GM12878 (cell line): ENCODE results near the gene C3. TPM values are rescaled to one million over a fixed set of nuclear protein-coding genes. Genes with fewer than 3 reads are reported as not detected.

ENCODE experiments used
- BHLHE40 ChIP-seq, 2 experiments: fragments of 450-650 bp in 1 of 2; IDR thresholded peaks; 2 replicates each; pipeline ENCODE4 v1.6.1; 2011 to 2017; ENCODE audit warnings: low read depth in 2 of 2, borderline replicate concordance in 1 of 2, improper control_type of control experiment in 1 of 2, low read length in 1 of 2, mild to moderate bottlenecking in 1 of 2
- CREM ChIP-seq: IDR thresholded peaks from 2 replicates; pipeline ENCODE4 v1.6.1; 2014; ENCODE audit warnings: antibody characterized with exemption, low read depth
- DPF2 ChIP-seq: fragments of 450-650 bp; IDR thresholded peaks from 2 replicates; pipeline ENCODE4 v1.6.1; 2017; ENCODE audit warnings: mild to moderate bottlenecking
- EED ChIP-seq: sonication (generic); IDR thresholded peaks from 2 replicates; pipeline ENCODE4 v1.6.1; 2016; ENCODE audit warnings: antibody characterized with exemption, low read depth
- RB1 ChIP-seq: fragments of 450-650 bp; formaldehyde crosslinking; IDR thresholded peaks from 2 replicates; pipeline ENCODE4 v1.6.1; 2017; ENCODE audit warnings: mild to moderate bottlenecking, borderline replicate concordance
- RCOR1 ChIP-seq: conservative IDR thresholded peaks from 2 replicates; pipeline ENCODE4 v1.6.1; 2012; ENCODE audit warnings: low read depth, low read length, improper control_type of control experiment
- RUNX3 ChIP-seq: IDR thresholded peaks from 2 replicates; pipeline ENCODE4 v1.6.1; 2012; ENCODE audit warnings: low read length, inconsistent platforms
- YY1 ChIP-seq: IDR thresholded peaks from 2 replicates; pipeline ENCODE4 v1.6.1; 2011; ENCODE audit warnings: low read depth, mild to moderate bottlenecking, low read length
- ZNF217 ChIP-seq: fragments of 450-650 bp; IDR thresholded peaks from 2 replicates; pipeline ENCODE4 v1.6.1; 2017; ENCODE audit warnings: antibody characterized with exemption, mild to moderate bottlenecking
- ZNF622 ChIP-seq: fragments of 450-650 bp; IDR thresholded peaks from 2 replicates; pipeline ENCODE4 v1.6.1; 2017; ENCODE audit warnings: mild to moderate bottlenecking, inconsistent platforms
- polyA plus RNA-seq, 11 experiments: library from polyadenylated mRNA; depleted of rRNA in 4 of 11; unstranded in 6 of 11; stranded (reverse) in 5 of 11; fragments of >200 nt; fragmentation: Nextera tagmentation in 4 of 11; fragmentation: Illumina TruSeq in 1 of 11; extraction: Ambion mirVana in 4 of 11; extraction: Trizol in 1 of 11; gene quantifications; 1 replicate in 1 of 11; 2 replicates in 10 of 11; pipeline versions ENCODE4 v1.2.1 to v1.2.3, GENCODE V29; 2011 to 2016; ENCODE audit warnings: inconsistent platforms in 2 of 11, missing spikeins in 2 of 11, low read depth in 1 of 11
- total RNA-seq, 4 experiments: library from RNA; depleted of rRNA in 3 of 4; stranded (reverse); fragments of >200 nt in 3 of 4; fragmentation: Illumina TruSeq in 1 of 4; extraction: Trizol in 1 of 4; gene quantifications; 2 replicates each; pipeline versions ENCODE4 v1.2.1 to v1.2.3, GENCODE V29; 2013 to 2021
- TF ChIP-seq, protein P1 (sequence below): fragments of 150-350 bp; IDR thresholded peaks from 2 replicates; pipeline ENCODE4 v1.6.1; 2016; ENCODE audit warnings: low read depth, low read length
- TF ChIP-seq, protein P2 (sequence below): IDR thresholded peaks from 2 replicates; pipeline ENCODE4 v1.6.1; 2011; ENCODE audit warnings: borderline replicate concordance, low read depth, mild to moderate bottlenecking, moderate library complexity, low read length; ENCODE audit not compliant: insufficient read depth, poor library complexity, severe bottlenecking
- TF ChIP-seq, protein P3 (sequence below): fragments of 450-650 bp; IDR thresholded peaks from 2 replicates; pipeline ENCODE4 v1.6.1; 2017; ENCODE audit warnings: mild to moderate bottlenecking, moderate library complexity
- TF ChIP-seq, protein P4 (sequence below): fragments of 450-650 bp; IDR thresholded peaks from 2 replicates; pipeline ENCODE4 v1.6.1; 2017; ENCODE audit warnings: antibody characterized with exemption, mild to moderate bottlenecking, moderate library complexity

C3 gene
- total and polyA plus RNA-seq, 10 of the 15 experiments (the other 5 are each of a cell fraction or from before 2014, with no cell fraction given) = 0.20 to 6.7 (median 0.72) TPM

DNA sequence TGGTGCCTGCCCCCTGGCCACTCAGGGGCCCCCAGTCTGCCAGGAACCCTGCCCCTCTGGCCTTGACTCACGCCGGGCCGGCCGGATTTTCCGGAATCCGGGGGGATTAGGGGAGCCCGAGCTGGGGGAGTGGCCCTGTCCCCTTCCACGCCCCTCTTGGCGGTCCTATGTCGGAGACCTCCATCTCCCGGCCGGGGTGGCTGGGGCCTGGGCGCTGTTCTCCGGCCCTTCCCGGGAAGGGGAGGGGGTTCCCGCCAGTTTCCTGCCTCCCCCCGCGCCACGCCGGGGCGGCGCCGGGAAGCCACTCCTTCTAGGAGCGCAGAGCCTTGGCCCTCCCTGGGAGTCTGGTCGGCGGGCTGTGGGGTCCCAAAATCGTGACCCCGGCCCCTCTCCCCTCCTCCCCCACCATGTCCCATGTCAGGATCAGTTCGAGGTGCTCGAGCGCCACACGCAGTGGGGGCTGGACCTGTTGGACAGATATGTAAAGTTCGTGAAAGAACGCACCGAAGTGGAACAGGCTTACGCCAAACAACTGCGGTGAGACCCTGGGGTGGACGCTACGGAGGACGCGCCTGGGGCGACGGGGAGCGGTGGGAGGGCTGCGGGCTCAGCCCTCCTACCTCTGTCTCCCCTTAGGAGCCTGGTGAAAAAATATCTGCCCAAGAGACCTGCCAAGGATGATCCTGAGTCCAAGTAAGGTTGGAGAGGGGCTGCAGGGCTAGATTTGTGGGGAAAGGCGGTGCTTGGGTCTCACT is 20.3 kb upstream of the C3 start (continued):
- TF ChIP-seq ZNF217 = no peak
- TF ChIP-seq, protein P1, sequence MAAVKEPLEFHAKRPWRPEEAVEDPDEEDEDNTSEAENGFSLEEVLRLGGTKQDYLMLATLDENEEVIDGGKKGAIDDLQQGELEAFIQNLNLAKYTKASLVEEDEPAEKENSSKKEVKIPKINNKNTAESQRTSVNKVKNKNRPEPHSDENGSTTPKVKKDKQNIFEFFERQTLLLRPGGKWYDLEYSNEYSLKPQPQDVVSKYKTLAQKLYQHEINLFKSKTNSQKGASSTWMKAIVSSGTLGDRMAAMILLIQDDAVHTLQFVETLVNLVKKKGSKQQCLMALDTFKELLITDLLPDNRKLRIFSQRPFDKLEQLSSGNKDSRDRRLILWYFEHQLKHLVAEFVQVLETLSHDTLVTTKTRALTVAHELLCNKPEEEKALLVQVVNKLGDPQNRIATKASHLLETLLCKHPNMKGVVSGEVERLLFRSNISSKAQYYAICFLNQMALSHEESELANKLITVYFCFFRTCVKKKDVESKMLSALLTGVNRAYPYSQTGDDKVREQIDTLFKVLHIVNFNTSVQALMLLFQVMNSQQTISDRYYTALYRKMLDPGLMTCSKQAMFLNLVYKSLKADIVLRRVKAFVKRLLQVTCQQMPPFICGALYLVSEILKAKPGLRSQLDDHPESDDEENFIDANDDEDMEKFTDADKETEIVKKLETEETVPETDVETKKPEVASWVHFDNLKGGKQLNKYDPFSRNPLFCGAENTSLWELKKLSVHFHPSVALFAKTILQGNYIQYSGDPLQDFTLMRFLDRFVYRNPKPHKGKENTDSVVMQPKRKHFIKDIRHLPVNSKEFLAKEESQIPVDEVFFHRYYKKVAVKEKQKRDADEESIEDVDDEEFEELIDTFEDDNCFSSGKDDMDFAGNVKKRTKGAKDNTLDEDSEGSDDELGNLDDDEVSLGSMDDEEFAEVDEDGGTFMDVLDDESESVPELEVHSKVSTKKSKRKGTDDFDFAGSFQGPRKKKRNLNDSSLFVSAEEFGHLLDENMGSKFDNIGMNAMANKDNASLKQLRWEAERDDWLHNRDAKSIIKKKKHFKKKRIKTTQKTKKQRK = no peak
- TF ChIP-seq EED = no peak
- TF ChIP-seq ZNF622 = no peak
- TF ChIP-seq YY1 = no peak
- TF ChIP-seq DPF2 = peak; percentile 92
- no peak for TF ChIP-seq RCOR1
- TF ChIP-seq, protein P2, sequence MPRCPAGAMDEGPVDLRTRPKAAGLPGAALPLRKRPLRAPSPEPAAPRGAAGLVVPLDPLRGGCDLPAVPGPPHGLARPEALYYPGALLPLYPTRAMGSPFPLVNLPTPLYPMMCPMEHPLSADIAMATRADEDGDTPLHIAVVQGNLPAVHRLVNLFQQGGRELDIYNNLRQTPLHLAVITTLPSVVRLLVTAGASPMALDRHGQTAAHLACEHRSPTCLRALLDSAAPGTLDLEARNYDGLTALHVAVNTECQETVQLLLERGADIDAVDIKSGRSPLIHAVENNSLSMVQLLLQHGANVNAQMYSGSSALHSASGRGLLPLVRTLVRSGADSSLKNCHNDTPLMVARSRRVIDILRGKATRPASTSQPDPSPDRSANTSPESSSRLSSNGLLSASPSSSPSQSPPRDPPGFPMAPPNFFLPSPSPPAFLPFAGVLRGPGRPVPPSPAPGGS = no peak
- TF ChIP-seq RB1 = no peak
- no peak for TF ChIP-seq CREM
- TF ChIP-seq, protein P3, sequence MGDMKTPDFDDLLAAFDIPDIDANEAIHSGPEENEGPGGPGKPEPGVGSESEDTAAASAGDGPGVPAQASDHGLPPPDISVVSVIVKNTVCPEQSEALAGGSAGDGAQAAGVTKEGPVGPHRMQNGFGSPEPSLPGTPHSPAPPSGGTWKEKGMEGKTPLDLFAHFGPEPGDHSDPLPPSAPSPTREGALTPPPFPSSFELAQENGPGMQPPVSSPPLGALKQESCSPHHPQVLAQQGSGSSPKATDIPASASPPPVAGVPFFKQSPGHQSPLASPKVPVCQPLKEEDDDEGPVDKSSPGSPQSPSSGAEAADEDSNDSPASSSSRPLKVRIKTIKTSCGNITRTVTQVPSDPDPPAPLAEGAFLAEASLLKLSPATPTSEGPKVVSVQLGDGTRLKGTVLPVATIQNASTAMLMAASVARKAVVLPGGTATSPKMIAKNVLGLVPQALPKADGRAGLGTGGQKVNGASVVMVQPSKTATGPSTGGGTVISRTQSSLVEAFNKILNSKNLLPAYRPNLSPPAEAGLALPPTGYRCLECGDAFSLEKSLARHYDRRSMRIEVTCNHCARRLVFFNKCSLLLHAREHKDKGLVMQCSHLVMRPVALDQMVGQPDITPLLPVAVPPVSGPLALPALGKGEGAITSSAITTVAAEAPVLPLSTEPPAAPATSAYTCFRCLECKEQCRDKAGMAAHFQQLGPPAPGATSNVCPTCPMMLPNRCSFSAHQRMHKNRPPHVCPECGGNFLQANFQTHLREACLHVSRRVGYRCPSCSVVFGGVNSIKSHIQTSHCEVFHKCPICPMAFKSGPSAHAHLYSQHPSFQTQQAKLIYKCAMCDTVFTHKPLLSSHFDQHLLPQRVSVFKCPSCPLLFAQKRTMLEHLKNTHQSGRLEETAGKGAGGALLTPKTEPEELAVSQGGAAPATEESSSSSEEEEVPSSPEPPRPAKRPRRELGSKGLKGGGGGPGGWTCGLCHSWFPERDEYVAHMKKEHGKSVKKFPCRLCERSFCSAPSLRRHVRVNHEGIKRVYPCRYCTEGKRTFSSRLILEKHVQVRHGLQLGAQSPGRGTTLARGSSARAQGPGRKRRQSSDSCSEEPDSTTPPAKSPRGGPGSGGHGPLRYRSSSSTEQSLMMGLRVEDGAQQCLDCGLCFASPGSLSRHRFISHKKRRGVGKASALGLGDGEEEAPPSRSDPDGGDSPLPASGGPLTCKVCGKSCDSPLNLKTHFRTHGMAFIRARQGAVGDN = no peak
- TF ChIP-seq, protein P4, sequence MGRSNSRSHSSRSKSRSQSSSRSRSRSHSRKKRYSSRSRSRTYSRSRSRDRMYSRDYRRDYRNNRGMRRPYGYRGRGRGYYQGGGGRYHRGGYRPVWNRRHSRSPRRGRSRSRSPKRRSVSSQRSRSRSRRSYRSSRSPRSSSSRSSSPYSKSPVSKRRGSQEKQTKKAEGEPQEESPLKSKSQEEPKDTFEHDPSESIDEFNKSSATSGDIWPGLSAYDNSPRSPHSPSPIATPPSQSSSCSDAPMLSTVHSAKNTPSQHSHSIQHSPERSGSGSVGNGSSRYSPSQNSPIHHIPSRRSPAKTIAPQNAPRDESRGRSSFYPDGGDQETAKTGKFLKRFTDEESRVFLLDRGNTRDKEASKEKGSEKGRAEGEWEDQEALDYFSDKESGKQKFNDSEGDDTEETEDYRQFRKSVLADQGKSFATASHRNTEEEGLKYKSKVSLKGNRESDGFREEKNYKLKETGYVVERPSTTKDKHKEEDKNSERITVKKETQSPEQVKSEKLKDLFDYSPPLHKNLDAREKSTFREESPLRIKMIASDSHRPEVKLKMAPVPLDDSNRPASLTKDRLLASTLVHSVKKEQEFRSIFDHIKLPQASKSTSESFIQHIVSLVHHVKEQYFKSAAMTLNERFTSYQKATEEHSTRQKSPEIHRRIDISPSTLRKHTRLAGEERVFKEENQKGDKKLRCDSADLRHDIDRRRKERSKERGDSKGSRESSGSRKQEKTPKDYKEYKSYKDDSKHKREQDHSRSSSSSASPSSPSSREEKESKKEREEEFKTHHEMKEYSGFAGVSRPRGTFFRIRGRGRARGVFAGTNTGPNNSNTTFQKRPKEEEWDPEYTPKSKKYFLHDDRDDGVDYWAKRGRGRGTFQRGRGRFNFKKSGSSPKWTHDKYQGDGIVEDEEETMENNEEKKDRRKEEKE = no peak
- TF ChIP-seq RUNX3 = no peak; the same call in 1 of the 2 replicates
- no peak for TF ChIP-seq BHLHE40 (IDR thresholded peaks at IDR 0.05; ENCODE audit: borderline replicate concordance in 1 of 2, low read depth in 2 of 2, low read length in 1 of 2)
